Thoracic aorta (tissue), 2 donors: ENCODE results near the gene GIGYF1. TPM values are rescaled to one million over a fixed set of nuclear protein-coding genes. Genes with fewer than 3 reads are reported as not detected.
"Not testable (repeated sequence)": the region's sequence is repeated elsewhere in the genome, so short reads cannot be mapped to it uniquely, and the experiment has no call there.

Experiments used
- ATAC-seq: fragments of 150-250 bp; one replicate; pipeline ENCODE4 v1.8.0; 2017; ENCODE audit warnings: low read depth; ENCODE audit not compliant: insufficient number of reproducible peaks, low FRiP score
- DNase-seq: peaks from one replicate; pipeline ENCODE4 v3.0.0-alpha.2; 2020; ENCODE audit warnings: low spot score
- H3K27ac ChIP-seq, 2 donors: fragments of 200-600 bp; sonication (generic); 1 replicate in 1 of 2; 2 replicates in 1 of 2; pipeline ENCODE4 v1.5.1; 2016; ENCODE audit warnings: mild to moderate bottlenecking in 2 of 2, moderate library complexity in 2 of 2
- H3K27me3 ChIP-seq: fragments of 200-600 bp; sonication (generic); replicated peaks from 2 replicates; pipeline ENCODE4 v1.6.0; 2016; ENCODE audit warnings: mild to moderate bottlenecking; ENCODE audit not compliant: insufficient read depth
- H3K36me3 ChIP-seq: fragments of 200-600 bp; sonication (generic); one replicate; pipeline ENCODE4 v1.5.1; 2016
- H3K4me1 ChIP-seq, 2 donors: fragments of 200-600 bp; sonication (generic); 1 replicate in 1 of 2; 2 replicates in 1 of 2; pipeline versions ENCODE4 v1.5.1 to v1.6.0; 2016; ENCODE audit warnings: low read depth in 2 of 2, mild to moderate bottlenecking in 1 of 2; ENCODE audit not compliant: control insufficient read depth in 1 of 2
- H3K4me3 ChIP-seq: fragments of 200-600 bp; sonication (generic); 2 replicates; pipeline ENCODE4 v1.5.1; 2016; ENCODE audit warnings: mild to moderate bottlenecking
- H3K9me3 ChIP-seq: fragments of 200-600 bp; sonication (generic); 2 replicates; pipeline ENCODE4 v1.5.1; 2016
- total RNA-seq, 2 donors: library from RNA; depleted of rRNA; stranded (reverse); fragments of >200 nt; gene quantifications; one replicate each; pipeline versions ENCODE4 v1.1.0 to v1.2.3, GENCODE V29; 2016
- TF ChIP-seq, protein P1 (sequence below): fragments of 200-600 bp; sonication (generic); IDR thresholded peaks from one replicate; pipeline ENCODE4 v1.5.1; 2019; ENCODE audit warnings: antibody characterized with exemption

Gene GIGYF1
- total RNA-seq, 2 donors from 2014 or later: 35.7 to 40.7 TPM

DNA sequence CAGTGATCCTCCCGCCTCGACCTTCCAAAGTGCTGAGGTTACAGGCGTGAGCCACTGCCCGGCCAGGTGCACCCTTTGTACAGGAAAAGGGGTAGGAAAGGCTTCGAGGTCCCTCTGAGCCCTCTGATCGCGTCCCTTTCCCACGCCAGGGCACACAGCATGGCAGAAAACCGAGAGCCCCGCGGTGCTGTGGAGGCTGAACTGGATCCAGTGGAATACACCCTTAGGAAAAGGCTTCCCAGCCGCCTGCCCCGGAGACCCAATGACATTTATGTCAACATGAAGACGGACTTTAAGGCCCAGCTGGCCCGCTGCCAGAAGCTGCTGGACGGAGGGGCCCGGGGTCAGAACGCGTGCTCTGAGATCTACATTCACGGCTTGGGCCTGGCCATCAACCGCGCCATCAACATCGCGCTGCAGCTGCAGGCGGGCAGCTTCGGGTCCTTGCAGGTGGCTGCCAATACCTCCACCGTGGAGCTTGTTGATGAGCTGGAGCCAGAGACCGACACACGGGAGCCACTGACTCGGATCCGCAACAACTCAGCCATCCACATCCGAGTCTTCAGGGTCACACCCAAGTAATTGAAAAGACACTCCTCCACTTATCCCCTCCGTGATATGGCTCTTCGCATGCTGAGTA lies 12.7 kb upstream of the GIGYF1 start:
- DNase-seq (no peak), ATAC-seq (no peak)
- peaks cover 4% of the 10 kb centered on the region for H3K36me3 ChIP-seq
- H3K4me1 ChIP-seq: peaks cover 13 to 27% of the 10 kb centered on the region in 2 donors
- H3K27me3 ChIP-seq: no peaks in the 10 kb centered on the region
- no peak overlapping the region for H3K27ac ChIP-seq
- H3K4me3 ChIP-seq: peak overlapping the region; percentile 97
- no peaks in the 10 kb centered on the region for H3K9me3 ChIP-seq
- TF ChIP-seq, protein P1, sequence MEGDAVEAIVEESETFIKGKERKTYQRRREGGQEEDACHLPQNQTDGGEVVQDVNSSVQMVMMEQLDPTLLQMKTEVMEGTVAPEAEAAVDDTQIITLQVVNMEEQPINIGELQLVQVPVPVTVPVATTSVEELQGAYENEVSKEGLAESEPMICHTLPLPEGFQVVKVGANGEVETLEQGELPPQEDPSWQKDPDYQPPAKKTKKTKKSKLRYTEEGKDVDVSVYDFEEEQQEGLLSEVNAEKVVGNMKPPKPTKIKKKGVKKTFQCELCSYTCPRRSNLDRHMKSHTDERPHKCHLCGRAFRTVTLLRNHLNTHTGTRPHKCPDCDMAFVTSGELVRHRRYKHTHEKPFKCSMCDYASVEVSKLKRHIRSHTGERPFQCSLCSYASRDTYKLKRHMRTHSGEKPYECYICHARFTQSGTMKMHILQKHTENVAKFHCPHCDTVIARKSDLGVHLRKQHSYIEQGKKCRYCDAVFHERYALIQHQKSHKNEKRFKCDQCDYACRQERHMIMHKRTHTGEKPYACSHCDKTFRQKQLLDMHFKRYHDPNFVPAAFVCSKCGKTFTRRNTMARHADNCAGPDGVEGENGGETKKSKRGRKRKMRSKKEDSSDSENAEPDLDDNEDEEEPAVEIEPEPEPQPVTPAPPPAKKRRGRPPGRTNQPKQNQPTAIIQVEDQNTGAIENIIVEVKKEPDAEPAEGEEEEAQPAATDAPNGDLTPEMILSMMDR: no peak

DNA sequence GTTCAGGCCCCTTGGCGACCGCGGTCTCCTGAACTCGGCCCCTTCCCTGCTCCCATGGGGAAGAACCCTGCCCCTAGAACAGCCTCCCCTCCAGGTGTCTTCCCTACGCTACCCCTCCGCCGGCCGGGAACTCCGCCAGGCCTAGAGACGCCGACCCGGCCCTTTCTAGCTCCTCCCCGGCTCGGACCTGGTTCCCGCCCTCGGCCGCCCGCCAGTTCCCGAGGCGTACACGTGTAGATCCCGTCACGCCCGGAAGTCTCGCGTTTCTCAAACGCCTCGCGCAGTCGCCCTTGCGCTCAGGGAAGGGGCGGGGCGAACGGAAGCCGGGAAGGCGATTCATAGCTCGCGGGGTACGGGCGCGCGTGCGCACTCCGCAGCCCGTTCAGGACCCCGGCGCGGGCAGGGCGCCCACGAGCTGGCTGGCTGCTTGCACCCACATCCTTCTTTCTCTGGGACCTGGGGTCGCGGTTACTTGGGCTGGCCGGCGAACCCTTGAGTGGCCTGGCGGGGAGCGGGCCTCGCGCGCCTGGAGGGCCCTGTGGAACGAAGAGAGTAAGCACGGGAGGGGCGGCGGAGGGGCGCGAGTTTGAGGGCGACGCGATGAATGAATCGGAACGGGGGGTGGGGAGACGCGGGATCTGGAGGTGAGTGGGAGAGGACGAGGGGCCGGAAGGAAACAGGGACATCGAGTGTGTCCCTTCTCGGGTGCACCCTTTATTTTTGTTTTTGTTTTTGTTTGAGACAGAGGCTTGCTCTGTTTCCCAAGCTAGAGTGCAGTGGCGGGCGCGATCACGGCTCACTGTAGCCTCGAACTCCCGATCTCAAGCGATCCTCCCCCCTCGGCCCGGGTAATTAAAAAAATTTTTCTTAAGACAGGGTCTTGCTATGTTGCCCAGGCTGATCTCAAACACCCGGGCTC lies 12.0 kb upstream of the GIGYF1 start, which contains the start of gene POP7:
TSS of gene POP7 (plus strand) at position 369 of the 919 bp plus-strand sequence. CDS start 710 bp downstream, outside the sequence.
- no peaks in the 10 kb centered on the region for H3K9me3 ChIP-seq
- peak; percentile 98 for ATAC-seq
- no peaks in the 10 kb centered on the region for H3K27me3 ChIP-seq
- peak; percentile 93 for DNase-seq
- H3K4me3 ChIP-seq: peak within 1 kb of the TSS; percentile 97
- peaks cover 13 to 21% of the 10 kb centered on the region in 2 donors for H3K4me1 ChIP-seq
- TF ChIP-seq, protein P1: no peak
- peak within 1 kb of the TSS; percentile 85 to 93 for H3K27ac ChIP-seq
- peaks cover 4% of the 10 kb centered on the region for H3K36me3 ChIP-seq

DNA sequence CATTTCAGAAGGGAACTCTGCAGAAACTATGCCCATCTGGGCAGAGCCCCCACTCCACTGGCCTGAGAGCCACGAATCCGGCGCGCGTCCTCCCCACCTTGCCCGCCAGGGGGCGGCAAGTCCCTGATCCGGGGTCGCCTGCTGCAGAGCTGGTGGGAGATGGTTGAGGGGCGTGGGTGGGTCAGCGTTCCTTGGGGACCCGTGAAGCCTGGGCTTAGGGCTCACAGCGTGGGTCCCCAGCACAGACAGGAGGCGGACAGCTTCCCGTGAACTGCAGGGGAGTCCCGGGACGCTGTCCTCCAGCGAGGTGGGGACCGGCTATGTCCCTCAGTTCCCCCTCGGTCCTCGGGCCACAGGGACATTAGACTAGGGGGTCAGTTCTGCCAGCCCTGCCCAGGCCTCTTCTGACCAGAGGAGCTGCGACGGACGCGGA lies 11.3 kb upstream of the GIGYF1 start:
- TF ChIP-seq, protein P1: peak; percentile 92
- Histone ChIP-seq H3K9me3 (no peaks in the 10 kb centered on the region), H3K27me3 (no peaks in the 10 kb centered on the region), H3K27ac (peak overlapping the region; percentile 85 to 93), H3K36me3 (peaks cover 4% of the 10 kb centered on the region), H3K4me1 (peaks cover 13 to 20% of the 10 kb centered on the region in 2 donors), H3K4me3 (peak overlapping the region; percentile 97)
- peak; percentile 46 for ATAC-seq
- DNase-seq: no peak

DNA sequence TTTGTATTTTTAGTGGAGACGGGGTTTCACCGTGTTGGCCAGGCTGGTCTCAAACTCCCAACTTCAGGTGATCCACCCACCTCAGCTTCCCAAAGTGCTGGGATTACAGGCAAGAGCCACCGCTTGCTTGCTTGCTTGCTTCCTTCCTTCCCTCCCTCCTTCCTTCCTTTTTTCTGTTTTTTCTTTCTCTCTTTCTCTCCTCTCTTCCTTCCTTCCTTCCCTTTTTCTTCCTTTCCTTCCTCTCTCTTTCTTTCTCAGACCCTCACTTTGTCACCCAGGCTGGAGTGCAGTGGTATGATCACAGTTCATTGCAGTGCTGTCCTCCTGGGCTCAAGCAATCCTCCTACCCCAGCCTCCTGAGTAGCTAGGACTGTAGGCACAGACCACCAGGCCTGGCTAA lies 7.0 kb upstream of the GIGYF1 start:
- H3K27me3 ChIP-seq, H3K27ac ChIP-seq, DNase-seq, H3K9me3 ChIP-seq, ATAC-seq, H3K36me3 ChIP-seq, H3K4me3 ChIP-seq, H3K4me1 ChIP-seq: not testable (repeated sequence)

DNA sequence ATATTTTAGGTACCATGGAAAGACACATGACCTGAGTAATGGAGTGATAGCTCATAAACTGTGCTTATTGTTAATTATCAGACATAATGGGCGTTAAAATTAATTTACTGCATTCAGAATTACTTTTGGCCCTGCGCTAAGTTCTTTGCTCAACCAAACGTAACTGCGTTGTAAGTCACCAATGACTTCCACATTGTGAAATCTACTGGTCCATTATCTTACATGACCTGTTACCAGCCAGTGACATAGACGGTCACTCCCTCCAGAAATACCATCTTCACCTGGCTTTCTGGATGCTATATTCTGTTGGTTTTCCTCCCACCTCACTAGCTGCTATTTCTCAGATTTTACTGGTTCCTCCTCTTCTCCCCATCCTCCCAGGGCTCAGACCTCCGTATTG lies 5.0 kb upstream of the GIGYF1 start:
- ATAC-seq (no peak), DNase-seq (no peak)
- H3K4me1 ChIP-seq: peaks cover 4 to 6% of the 10 kb centered on the region in 2 donors
- H3K27ac ChIP-seq: no peak overlapping the region
- no peaks in the 10 kb centered on the region for H3K27me3 ChIP-seq
- H3K9me3 ChIP-seq: no peaks in the 10 kb centered on the region
- TF ChIP-seq, protein P1: no peak
- no peak overlapping the region for H3K4me3 ChIP-seq
- H3K36me3 ChIP-seq: no peaks in the 10 kb centered on the region
